CD4-positive, alpha-beta T cell treated with Interleukin-10 for 1 hour (primary cell): Measurements from ENCODE around the gene MRPL37.
"Not testable (repeated sequence)": the region's sequence is repeated elsewhere in the genome, so short reads cannot be mapped to it uniquely, and the experiment has no call there.

ENCODE experiments used
- DNase-seq: peaks from one replicate; pipeline ENCODE4 v3.0.0-alpha.2; 2020

Gene MRPL37

DNA sequence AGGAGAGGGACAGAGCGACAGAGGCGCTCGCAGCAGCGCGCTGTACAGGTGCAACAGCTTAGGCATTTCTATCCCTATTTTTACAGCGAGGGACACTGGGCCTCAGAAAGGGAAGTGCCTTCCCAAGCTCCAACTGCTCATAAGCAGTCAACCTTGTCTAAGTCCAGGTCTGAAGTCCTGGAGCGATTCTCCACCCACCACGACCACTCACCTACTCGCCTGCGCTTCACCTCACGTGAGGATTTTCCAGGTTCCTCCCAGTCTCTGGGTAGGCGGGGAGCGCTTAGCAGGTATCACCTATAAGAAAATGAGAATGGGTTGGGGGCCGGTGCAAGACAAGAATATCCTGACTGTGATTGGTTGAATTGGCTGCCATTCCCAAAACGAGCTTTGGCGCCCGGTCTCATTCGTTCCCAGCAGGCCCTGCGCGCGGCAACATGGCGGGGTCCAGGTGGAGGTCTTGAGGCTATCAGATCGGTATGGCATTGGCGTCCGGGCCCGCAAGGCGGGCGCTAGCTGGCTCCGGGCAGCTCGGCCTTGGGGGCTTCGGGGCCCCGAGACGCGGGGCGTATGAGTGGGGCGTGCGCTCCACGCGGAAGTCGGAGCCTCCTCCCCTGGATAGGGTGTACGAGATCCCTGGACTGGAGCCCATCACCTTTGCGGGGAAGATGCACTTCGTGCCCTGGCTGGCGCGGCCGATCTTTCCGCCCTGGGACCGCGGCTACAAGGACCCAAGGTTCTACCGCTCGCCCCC lies at the start of gene MRPL37, which contains the start of gene CYB5RL:
MRPL37 (plus strand) TSS at position 403 of the 754 bp plus-strand sequence; CDS start at position 480, 77 bp downstream.
CYB5RL (minus strand) TSS at position 266 of the 754 bp plus-strand sequence. CDS start 4,414 bp downstream, outside the sequence.
- DNase-seq = peak; percentile 94

DNA sequence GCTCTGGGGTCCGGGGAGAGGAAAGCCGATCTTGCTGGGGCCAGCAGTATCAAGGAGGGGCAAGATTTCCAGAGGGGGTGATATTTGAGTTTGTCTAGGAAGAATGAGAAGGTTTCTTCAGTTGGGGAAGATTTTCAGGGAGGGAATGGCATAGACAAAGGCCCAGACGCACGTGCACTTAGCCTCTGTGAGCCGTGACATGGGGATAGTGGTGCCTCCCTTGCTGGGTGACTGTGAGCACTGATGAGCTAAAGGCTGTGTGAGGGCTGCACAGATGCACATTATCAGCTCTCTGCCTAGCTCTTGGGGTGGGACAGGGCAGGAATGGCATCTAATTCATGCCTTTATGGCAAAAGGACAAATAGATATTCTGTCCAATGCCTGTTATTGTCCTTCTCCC lies 49.0 kb upstream of the MRPL37 start:
- no peak for DNase-seq

DNA sequence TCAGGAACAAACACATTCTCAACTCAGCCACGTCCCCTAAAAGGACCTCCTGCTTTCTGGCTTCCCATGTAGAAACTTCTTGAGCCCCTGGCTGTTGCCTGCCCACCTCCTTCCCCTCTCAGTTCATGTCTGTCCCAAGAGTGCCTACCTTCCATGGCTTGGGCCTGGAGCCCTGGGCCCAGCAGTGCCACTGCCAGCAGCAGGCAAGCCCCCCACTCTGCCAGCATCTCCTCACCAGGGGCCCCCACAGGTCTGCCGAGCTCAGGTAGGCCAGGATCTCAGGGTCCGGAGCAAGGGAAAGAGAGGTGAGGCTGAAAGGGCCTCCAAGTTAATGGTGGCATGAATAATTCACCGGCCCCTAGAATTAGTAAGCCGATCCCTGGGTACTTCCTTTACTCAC lies 47.3 kb upstream of the MRPL37 start, which contains the start of gene CDCP2:
CDCP2 (minus strand) TSS at position 305 of the 400 bp plus-strand sequence; CDS start at position 227, 78 bp downstream.
- DNase-seq = no peak

DNA sequence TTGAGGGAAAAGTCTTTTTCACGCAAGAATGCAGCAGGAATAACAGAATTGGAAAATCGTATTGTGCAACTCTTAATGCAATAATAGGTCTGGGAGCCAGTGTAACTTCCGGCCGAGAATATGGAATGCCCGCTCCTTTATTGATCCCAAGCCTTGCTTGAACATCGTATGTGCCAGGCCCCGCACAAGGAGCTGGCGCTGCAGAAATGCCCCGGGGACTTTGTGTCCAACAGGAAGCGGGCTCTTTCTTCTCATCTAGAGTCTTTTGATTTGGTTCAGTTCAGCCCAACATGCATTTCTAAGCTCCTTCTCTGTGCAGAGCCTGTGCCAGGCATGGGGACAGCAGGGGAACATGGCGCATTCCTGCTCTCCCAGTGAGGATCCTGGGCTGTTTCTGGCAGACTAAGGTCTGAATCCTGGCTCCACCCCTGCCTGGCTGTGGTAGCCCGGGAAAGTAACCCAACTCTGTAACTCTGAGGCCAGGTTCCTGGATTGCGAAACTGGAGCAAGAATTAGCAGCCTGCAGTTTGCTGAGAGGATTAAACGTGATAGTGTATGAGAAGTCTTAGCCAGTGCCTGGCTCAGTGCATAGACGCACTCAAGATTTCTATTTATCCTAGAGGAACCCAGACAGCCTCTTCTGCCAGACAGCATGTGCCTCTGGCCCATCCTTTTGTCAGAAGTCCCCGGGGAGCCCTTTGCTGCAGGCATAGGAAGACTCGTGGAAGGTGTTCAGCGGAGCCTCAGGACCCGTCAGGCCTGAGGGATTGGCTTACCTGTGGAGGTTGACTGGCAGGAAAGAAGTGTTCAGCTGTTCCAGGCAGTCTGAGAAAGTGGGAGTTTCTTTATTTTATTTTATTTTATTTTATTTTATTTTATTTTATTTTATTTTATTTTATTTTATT lies 46.2 kb upstream of the MRPL37 start:
- no peak for DNase-seq

DNA sequence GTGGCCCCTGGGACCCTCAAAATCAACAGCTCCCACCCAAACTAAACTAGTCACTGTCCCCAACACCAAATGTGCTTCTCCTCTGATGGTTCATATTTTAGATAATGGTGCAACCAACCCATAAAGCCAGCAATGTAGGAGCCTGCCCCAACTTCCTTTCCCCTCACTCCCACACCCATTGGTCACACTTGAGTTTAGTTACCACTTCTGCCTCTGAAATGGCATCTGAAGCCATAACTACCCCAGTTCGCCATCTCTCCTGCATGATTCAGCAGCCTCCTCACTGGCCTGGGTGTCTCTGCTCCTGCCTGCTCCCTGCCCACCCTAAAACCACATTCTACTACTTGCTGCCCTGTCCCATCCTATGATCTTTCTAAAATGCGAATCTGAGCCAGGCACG lies 43.8 kb upstream of the MRPL37 start:
- DNase-seq = no peak

DNA sequence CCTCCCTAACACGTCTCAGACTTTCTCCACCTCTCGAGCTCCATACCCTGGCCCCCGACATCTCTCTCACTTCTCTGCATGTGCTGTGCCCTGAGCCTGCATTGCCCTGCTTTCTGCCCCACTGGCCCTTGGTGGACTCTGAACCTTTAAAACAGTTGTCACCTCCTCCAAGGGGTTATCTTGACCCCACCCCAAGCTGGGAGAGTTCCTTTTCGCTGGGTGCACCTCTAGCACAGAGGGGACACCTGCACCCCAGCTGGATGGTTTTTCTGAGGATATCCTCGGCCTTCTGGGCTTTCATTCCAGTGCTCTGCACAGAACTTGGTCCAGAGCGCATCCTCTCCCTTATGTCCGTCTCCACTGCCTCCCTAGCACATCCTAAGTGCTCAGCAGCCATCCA lies 43.0 kb upstream of the MRPL37 start:
- no peak for DNase-seq

DNA sequence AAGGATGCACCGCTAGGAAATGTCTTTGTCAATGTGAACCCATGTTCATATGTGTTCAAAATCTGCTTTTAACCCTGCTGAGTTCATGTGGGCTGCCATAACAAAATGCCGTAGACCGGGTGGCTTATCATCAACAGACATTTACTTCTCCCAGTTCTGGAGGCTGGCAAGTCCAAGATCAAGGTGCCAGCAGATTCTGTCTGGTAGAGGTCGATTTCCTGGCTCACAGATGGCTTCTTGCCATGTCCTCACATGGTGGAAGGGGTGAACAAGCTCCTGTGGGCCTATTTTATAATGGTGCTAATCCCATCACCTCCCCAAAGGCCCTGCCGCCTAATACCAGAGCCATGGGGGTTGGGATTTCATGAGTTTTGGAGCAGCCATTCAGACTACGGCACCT lies 42.6 kb upstream of the MRPL37 start:
- no peak for DNase-seq

DNA sequence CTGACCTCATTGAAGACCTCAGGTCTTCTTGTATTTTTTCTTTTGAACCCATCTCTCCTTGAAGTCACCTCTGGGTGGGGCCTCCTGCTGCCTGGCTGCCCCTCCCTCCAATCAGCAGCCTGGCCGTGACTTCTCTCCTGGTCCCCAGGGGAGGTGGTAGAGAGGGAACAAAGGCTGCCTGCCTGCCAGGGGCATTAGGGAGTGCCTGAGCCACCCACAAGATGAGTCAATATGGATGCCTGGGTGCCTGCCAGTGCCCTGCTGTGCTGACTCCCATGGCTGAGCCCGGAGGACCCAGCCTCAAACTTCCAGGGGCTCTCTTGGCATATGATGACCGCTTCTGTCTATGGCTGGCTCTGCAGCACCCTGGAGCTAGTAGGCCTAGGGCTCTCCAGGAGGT lies 41.9 kb upstream of the MRPL37 start:
- no peak for DNase-seq

DNA sequence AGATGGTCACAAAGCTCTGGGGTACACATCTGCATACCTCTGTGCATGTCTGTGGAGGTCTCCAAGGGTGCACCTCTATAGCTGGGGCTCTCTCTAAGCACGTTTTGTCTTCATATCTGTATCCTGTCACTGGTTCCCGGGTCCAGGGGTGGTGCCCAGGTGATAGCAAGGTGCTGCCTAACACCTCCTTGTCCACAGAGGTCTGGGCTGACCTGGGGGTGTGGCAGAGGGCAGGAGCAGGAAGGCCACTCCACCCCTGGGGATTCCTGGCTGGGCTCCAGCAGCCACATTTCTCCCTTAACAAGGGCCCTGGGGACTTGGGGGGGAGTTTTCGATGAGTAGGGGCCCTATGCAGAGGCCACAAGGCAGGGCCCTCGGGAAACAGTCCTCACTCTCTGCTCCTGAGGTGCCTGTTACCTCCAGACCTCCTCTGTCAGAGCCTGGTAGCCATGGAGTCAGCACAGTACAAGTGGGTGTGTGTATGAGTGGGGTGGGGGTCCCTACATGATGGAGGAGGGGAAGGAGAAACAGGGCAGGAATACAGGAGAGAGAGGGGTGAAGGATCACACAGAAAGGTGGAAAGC lies 40.1 kb upstream of the MRPL37 start:
- DNase-seq = no peak

DNA sequence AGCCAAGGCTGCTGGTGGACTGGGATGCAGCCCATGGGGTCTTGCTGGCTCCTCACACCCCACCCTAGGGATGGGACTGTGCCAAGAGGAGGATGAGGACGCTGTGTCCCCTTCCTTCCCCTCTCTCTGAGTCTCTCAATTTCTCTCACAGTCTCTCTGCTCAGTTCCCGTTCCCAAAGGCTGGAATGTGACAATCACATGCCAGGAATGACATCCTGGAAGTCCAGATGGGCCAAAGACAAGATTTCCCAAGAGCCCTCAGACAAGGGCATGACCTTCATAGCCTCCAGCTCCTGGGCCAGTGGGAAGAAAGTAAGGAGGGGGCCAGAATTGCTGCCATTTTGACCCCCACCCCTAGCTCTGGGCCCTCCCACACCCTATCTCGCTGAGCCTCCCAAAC lies 39.6 kb upstream of the MRPL37 start:
- no peak for DNase-seq

DNA sequence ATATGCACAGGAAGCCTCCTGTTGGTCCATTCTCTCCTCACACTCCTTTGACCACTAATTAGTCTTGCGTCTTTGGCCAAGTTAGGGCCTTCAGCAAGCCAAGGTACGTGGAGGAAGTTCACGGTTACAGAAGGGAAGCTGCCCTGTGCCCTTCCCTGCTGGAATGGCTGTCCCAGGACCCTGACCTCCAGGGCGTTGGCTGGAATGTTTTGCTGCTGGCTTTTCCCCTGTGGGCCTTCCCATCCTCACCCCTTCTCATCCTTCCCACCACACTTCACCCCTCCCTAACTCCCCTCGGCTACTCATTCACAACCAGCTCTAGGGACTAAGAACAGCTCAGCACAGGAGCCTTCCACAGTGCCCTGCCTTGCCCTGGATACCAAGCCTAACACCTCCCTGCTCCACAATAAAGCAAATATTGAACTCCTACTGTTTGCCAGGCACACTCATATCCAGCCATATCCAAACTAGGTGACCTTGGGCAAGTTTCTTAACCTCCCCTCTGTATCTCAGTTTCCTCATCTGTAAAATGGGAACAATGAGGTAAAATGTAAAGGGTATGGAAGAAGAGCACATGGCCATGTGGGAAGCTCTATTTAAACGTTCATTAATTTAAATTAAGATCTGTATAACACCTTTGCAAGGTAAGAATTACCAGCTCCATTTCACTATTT lies 38.3 kb upstream of the MRPL37 start:
- DNase-seq = no peak

DNA sequence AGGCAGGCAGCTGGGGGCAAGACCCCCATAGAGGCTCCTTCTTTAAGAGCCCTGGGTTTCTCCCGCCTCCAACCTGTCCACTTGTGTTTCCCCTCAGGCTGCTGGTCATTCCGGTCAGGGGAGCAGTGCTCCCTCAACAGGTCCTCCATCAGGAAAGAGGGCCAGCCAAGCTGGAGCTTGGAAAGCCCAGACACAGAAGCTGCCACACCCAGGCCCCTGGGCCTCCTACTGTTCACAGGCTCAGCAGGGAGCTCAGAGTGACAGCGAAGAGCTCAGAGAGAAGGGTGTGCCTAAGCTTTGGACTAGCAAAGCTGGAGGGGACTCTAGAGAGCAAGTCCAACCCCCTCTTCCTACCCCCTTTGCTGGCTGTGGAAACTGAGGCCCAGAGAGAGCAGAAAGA lies 36.9 kb upstream of the MRPL37 start:
- no peak for DNase-seq

DNA sequence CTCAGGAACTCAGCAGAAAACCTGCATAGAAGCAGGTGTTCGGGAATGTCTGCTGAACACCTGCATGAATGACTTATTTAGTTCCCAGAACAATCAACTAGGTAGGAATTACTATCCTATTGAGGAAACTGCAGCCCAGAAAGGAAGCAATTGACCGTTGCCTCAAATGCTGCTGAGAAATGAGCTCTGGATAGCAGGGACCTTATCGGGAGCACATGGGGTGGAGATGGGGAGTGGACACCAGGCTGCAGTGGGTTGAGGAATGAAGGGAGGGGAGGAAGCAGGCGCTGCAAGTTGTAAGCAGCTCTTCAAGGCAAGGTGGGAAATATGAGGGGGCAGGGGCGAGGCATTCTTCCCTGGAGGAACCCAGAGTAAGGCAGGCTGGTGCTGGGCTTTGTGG lies 36.4 kb upstream of the MRPL37 start:
- no peak for DNase-seq

DNA sequence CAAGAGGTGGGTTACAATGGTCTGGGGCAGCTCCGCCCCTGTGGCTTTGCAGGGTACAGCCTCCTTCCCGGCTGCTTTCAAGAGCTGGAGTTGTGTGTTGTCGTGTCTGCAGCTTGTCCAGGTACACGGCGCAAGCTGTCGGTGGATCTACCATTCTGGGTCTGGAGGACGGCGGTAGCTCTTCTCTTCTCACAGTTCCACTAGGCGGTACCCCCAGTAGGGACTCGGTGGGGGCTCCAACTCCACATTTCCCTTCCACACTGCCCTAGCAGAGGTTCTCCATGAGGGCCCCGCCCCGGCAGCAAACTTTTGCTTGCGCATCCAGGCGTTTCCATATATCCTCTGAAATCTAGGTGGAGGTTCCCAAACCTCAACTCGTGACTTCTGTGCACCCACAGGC lies 34.8 kb upstream of the MRPL37 start:
- DNase-seq = no peak

DNA sequence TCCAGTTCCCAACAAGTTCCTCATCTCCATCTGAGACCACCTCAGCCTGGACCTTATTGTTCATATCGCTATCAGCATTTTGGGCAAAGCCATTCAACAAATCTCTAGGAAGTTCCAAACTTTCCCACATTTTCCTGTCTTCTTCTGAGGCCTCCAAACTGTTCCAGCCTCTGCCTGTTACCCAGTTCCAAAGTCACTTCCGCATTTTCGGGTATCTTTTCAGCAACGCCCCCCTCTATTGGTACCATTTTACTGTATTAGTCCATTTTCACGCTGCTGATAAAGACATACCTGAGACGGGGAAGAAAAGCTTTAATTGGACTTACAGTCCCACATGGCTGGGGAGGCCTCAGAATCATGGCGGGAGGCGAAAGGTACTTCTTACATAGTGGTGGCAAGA lies 33.6 kb upstream of the MRPL37 start:
- DNase-seq = not testable (repeated sequence)

DNA sequence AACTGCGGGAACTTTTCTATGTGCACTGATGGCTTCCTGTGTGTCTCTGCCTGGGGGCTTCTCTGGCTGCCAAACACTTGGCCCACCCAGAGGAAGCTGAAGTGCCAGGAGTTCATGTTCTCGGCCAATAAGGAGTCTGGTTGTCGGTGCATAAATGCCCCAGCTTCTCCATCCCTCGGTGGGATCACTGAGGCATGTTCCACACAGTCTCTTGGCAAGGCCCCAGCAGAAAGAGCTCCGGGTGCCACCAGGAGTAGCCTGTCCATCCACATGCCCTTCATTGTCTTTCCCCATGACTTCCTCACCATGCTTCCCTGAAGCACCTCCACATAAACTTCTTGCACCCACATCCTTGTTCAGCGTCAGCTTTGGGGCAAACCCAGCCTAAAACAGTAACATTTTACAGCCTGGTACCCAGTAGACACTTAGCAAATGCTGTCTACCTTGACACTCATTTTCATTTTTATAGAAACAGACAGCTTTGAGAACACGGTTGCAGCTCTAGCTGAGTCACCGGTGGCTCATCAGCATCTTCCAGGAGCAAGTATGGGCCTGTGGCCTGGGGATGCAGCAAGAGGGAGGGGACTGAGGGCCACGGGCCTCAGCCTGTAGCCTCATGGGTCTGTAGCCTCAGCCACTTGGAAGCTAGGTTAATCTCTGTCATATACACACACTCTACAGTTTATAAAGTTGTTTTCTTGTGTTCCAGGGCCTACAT lies 32.4 kb upstream of the MRPL37 start:
- DNase-seq = no peak

DNA sequence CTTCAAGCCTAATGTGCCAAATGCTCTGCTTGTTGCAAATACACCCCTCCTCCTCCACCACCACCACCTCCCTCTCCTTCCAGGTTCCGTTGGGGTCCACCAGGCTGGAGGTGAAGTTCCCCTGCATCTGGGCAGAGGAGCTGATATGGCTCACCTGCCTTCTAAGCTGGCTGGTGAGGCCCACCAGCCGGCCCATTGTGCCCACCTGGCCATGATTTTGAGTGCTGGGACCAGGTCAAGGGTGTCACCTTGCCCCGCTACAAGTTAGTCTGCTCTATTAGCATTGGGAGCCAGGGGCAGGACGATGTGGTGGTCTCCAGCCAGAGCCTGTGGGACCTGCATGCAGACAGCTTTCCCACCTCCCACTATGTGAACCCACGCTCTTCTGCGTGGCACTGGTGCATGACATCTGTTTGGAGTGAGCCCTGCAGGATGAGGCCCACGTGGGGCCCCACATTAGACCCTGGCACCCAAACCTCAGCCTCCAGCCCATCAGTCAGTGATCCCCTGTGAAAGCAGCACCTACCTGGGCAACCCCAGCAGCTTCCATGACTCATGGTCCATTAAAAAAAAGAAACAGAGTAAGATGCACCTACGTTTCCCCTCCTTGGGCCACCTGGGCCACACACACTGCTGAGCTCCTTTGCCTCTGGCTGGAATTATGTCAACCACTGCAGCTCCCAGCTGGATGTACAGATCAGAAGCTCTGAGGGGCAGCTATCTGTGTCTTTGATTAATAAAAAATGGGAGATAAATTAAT lies 31.6 kb upstream of the MRPL37 start:
- no peak for DNase-seq

DNA sequence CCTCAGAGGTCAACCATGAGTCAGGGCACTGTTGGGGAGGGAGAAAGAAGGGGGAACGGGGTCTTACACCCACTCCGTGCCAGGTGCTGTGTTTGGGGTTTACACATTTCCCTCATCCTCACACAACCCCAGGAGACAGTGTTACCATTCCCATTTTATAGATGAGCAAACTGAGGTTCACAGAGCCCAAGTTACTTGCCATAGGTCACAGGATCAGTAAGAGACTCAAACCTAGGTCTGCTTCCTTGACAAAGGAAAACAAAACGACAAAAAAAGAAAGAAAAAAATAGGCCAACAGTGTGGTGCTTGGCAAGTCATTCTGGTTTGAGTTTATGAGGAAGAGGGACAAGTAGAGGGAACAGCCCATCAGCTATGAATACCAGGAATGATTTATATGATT lies 30.9 kb upstream of the MRPL37 start:
- DNase-seq = no peak

DNA sequence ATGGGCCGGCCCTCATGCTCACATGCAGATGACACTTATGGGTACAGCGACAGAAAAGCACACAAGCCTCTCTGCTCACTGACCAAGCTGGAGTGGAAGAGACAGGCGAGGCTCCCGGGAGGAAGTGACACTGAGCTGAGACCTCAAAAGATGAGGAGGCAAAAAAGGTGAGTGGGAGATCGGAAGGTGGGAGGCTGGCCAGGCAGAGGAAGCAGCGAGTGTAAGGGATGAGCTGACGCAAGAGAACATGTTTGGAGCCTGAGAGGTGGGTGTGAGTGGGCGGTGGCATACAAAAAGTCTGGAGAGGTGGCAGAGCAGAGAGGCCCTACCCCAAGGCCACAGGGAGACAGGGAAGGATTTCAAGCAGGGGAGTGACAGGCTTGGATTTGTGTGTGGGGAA lies 29.0 kb upstream of the MRPL37 start:
- no peak for DNase-seq

DNA sequence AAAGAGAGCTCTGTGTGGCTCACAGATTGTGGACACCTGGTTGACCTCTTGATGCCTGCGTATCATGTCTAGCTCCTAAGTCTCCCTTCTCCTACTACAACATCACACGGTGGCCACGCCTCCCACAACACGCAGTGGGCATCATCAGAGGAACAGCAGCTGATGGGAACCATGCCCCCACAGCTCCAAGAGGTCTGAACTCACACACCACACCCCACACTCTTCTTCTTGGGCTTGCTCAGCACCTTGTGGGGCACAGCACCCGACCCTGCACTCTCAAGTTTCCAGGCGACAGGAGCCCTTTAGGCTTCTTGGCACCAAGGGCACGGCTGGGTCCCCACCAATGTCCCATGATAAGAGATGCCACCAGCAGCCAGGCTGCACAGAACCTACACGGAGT lies 28.4 kb upstream of the MRPL37 start:
- no peak for DNase-seq
